H1 (cell line): ENCODE measurements around the gene VPS54. TPM values are rescaled to one million over a fixed set of nuclear protein-coding genes. Genes with fewer than 3 reads are reported as not detected.

ENCODE experiments used
- ASH2L ChIP-seq: fragments of 200-600, 300-600 bp; sonication (generic); IDR thresholded peaks from one replicate; pipeline ENCODE4 v1.7.1; 2017; ENCODE audit warnings: low read length
- BRCA1 ChIP-seq: IDR thresholded peaks from 2 replicates; pipeline ENCODE4 v1.6.1; 2012; ENCODE audit warnings: low read depth, low read length, improper control_type of control experiment
- CEBPB ChIP-seq: IDR thresholded peaks from 2 replicates; pipeline ENCODE4 v1.6.1; 2012; ENCODE audit warnings: low read depth, low read length
- CHD2 ChIP-seq: IDR thresholded peaks from 2 replicates; pipeline ENCODE4 v1.6.1; 2012; ENCODE audit warnings: low read length, improper control_type of control experiment
- EP300 ChIP-seq, 2 experiments: IDR thresholded peaks; 1 replicate in 1 of 2; 2 replicates in 1 of 2; pipeline ENCODE4 v1.6.1; 2011 to 2012; ENCODE audit warnings: low read depth in 2 of 2, low read length in 2 of 2, mild to moderate bottlenecking in 2 of 2, borderline replicate concordance in 1 of 2, inconsistent platforms in 1 of 2, moderate library complexity in 1 of 2
- EZH2 ChIP-seq: fragments of 200-600 bp; sonication (generic); IDR thresholded peaks from 2 replicates; pipeline ENCODE4 v1.7.1; 2012; ENCODE audit warnings: low read depth, mild to moderate bottlenecking, moderate library complexity, low read length, inconsistent platforms; ENCODE audit not compliant: severe bottlenecking
- HDAC2 ChIP-seq, 2 experiments: fragments of 300-600 bp in 1 of 2; sonication (generic) in 1 of 2; IDR thresholded peaks; 2 replicates each; pipeline ENCODE4 v1.6.1; 2011 to 2012; ENCODE audit warnings: low read depth in 2 of 2, low read length in 2 of 2, mild to moderate bottlenecking in 2 of 2, moderate library complexity in 2 of 2, borderline replicate concordance in 1 of 2, inconsistent platforms in 1 of 2
- JUN ChIP-seq: IDR thresholded peaks from 2 replicates; pipeline ENCODE4 v1.6.1; 2011; ENCODE audit warnings: low read depth, mild to moderate bottlenecking, improper control_type of control experiment, low read length
- KDM4A ChIP-seq: IDR thresholded peaks from one replicate; pipeline ENCODE4 v1.7.1; 2012; ENCODE audit warnings: low read depth, mild to moderate bottlenecking, moderate library complexity, low read length, inconsistent platforms; ENCODE audit not compliant: severe bottlenecking
- KDM5A ChIP-seq: fragments of 200-600 bp; IDR thresholded peaks from 2 replicates; pipeline ENCODE4 v1.7.1; 2012; ENCODE audit warnings: mild to moderate bottlenecking, low read length, inconsistent platforms, mixed read lengths
- MAFK ChIP-seq: IDR thresholded peaks from 2 replicates; pipeline ENCODE4 v1.6.1; 2012; ENCODE audit warnings: low read depth, mild to moderate bottlenecking, improper control_type of control experiment, low read length
- NRF1 ChIP-seq: IDR thresholded peaks from 2 replicates; pipeline ENCODE4 v1.6.1; 2011; ENCODE audit warnings: mild to moderate bottlenecking, low read depth, low read length, improper control_type of control experiment
- RAD21 ChIP-seq, 2 experiments: IDR thresholded peaks in 1 of 2; conservative IDR thresholded peaks in 1 of 2; 2 replicates each; pipeline ENCODE4 v1.6.1; 2011; ENCODE audit warnings: low read depth in 2 of 2, low read length in 2 of 2, improper control_type of control experiment in 1 of 2, inconsistent platforms in 1 of 2, mild to moderate bottlenecking in 1 of 2, moderate library complexity in 1 of 2
- RBBP5 ChIP-seq: IDR thresholded peaks from 2 replicates; pipeline ENCODE4 v1.7.1; 2012; ENCODE audit warnings: low read depth, mild to moderate bottlenecking, inconsistent platforms, low read length, moderate library complexity, borderline replicate concordance
- RFX5 ChIP-seq: IDR thresholded peaks from 2 replicates; pipeline ENCODE4 v1.6.1; 2011; ENCODE audit warnings: low read depth, low read length, improper control_type of control experiment, borderline replicate concordance
- RXRA ChIP-seq: IDR thresholded peaks from 2 replicates; pipeline ENCODE4 v1.6.1; 2011; ENCODE audit warnings: low read depth, mild to moderate bottlenecking, low read length, moderate library complexity; ENCODE audit not compliant: insufficient read depth
- SIN3A ChIP-seq, 2 experiments: IDR thresholded peaks in 1 of 2; conservative IDR thresholded peaks in 1 of 2; 2 replicates each; pipeline ENCODE4 v1.6.1; 2011 to 2012; ENCODE audit warnings: low read length in 2 of 2, improper control_type of control experiment in 1 of 2, low read depth in 1 of 2, mild to moderate bottlenecking in 1 of 2
- SUZ12 ChIP-seq: fragments of 200-600 bp; sonication (generic); IDR thresholded peaks from 2 replicates; pipeline ENCODE4 v1.6.1; 2012; ENCODE audit warnings: mild to moderate bottlenecking, inconsistent platforms, low read length, moderate library complexity, mixed read lengths
- TAF1 ChIP-seq: IDR thresholded peaks from 2 replicates; pipeline ENCODE4 v1.6.1; 2011; ENCODE audit warnings: mild to moderate bottlenecking, low read depth, low read length
- TCF12 ChIP-seq: IDR thresholded peaks from 2 replicates; pipeline ENCODE4 v1.6.1; 2011; ENCODE audit warnings: low read depth, mild to moderate bottlenecking, low read length
- TEAD4 ChIP-seq: IDR thresholded peaks from 2 replicates; pipeline ENCODE4 v1.6.1; 2012; ENCODE audit warnings: low read depth, low read length, inconsistent platforms, mixed read lengths
- YY1 ChIP-seq: IDR thresholded peaks from 2 replicates; pipeline ENCODE4 v1.6.1; 2011; ENCODE audit warnings: low read depth, mild to moderate bottlenecking, low read length
- polyA plus RNA-seq, 7 experiments: library from polyadenylated mRNA; depleted of rRNA in 3 of 7; stranded (reverse) in 5 of 7; unstranded in 2 of 7; fragments of >200 nt in 5 of 7; fragments of 200-250 nt in 2 of 7; gene quantifications; 1 replicate in 5 of 7; 2 replicates in 1 of 7; 4 replicates in 1 of 7; pipeline versions ENCODE4 v1.2.1 to v1.2.3, GENCODE V29; 2011 to 2013; ENCODE audit warnings: missing spikeins in 2 of 7, mixed read lengths in 2 of 7
- total RNA-seq: library from RNA; stranded (reverse); fragmentation: NEBNext Ultra II Directional; extraction: Animal tissue kit (Norgen Biotek cat#: 25700); gene quantifications from 2 replicates; pipeline ENCODE4 v1.2.1, GENCODE V29; 2021
- TF ChIP-seq, protein P1 (sequence below): IDR thresholded peaks from 2 replicates; pipeline ENCODE4 v1.6.1; 2012; ENCODE audit warnings: inconsistent platforms

Gene VPS54
- total and polyA plus RNA-seq, 2 of the 8 experiments (the other 6 are each of a cell fraction or from before 2014, with no cell fraction given) = 3.6 to 13.2 TPM

- TF ChIP-seq HDAC2 (IDR thresholded peaks at IDR 0.05; ENCODE audit: borderline replicate concordance in 1 of 2, low read depth in 2 of 2, low read length in 2 of 2) (no peak), RFX5 (no peak), MAFK (no peak), TEAD4 (no peak), KDM4A (peak; percentile 39), KDM5A (no peak), SUZ12 (no peak), SIN3A (conservative IDR thresholded peaks at IDR 0.05 in 1 of 2, IDR thresholded peaks at IDR 0.05 in 1 of 2; ENCODE audit: low read depth in 1 of 2, low read length in 2 of 2) (no peak), EZH2 (no peak), BRCA1 (no peak), TCF12 (no peak), NRF1 (no peak), RBBP5 (peak; percentile 72; the same call in 1 of the 2 replicates), CEBPB (no peak), YY1 (no peak), ASH2L (peak; percentile 79), RXRA (no peak), EP300 (IDR thresholded peaks at IDR 0.05; ENCODE audit: borderline replicate concordance in 1 of 2, low read depth in 2 of 2, low read length in 2 of 2) (no peak), JUN (no peak), TAF1 (peak; percentile 71), RAD21 (IDR thresholded peaks at IDR 0.05 in 1 of 2, conservative IDR thresholded peaks at IDR 0.05 in 1 of 2; ENCODE audit: low read depth in 2 of 2, low read length in 2 of 2) (no peak), CHD2 (no peak)
- TF ChIP-seq, protein P1, sequence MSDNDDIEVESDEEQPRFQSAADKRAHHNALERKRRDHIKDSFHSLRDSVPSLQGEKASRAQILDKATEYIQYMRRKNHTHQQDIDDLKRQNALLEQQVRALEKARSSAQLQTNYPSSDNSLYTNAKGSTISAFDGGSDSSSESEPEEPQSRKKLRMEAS = peak; percentile 12; the same call in 1 of the 2 replicates
Observed at GRCh38 chr2:64019083-64019974, at the start of gene VPS54 (continued).
